GM23338 (cell line): ENCODE results near the gene HS6ST3. TPM values are rescaled to one million over a fixed set of nuclear protein-coding genes. Genes with fewer than 3 reads are reported as not detected.

Experiments used
- ATAC-seq: fragments of 200-7000 bp; cut with Tn5 transposase; 3 replicates; pipeline ENCODE4 v1.9.1; 2020
- DNase-seq: peaks from one replicate; pipeline ENCODE4 v3.0.0-alpha.2; 2015; ENCODE audit warnings: low spot score
- H2AFZ ChIP-seq: fragments of 200-600 bp; sonication (generic); 2 replicates; pipeline ENCODE4 v1.8.0; 2016; ENCODE audit warnings: antibody characterized with exemption, mild to moderate bottlenecking, moderate library complexity
- H3F3A ChIP-seq: fragments of 200-600 bp; sonication (generic); replicated peaks from 2 replicates; pipeline ENCODE4 v1.8.0; 2017; ENCODE audit warnings: antibody characterized with exemption, mixed run types, low read depth
- H3K27ac ChIP-seq: fragments of 200-600 bp; sonication (generic); 2 replicates; pipeline ENCODE4 v1.6.1; 2016; ENCODE audit warnings: low read depth
- H3K27me3 ChIP-seq: fragments of 200-600 bp; sonication (generic); 2 replicates; pipeline ENCODE4 v1.8.0; 2016; ENCODE audit warnings: mild to moderate bottlenecking, mixed run types, moderate library complexity; ENCODE audit not compliant: insufficient read depth
- H3K36me3 ChIP-seq: fragments of 200-600 bp; sonication (generic); 2 replicates; pipeline ENCODE4 v1.8.0; 2016; ENCODE audit warnings: mild to moderate bottlenecking; ENCODE audit not compliant: insufficient read depth
- H3K4me1 ChIP-seq: fragments of 200-600 bp; sonication (generic); 2 replicates; pipeline ENCODE4 v1.8.0; 2016; ENCODE audit warnings: mild to moderate bottlenecking, moderate library complexity; ENCODE audit not compliant: insufficient read depth
- H3K4me2 ChIP-seq: fragments of 200-600 bp; sonication (generic); 2 replicates; pipeline ENCODE4 v1.7.1; 2017; ENCODE audit warnings: mixed run types
- H3K4me3 ChIP-seq: fragments of 200-600 bp; sonication (generic); 2 replicates; pipeline ENCODE4 v1.6.1; 2016; ENCODE audit warnings: mixed run types
- H3K79me2 ChIP-seq: fragments of 200-600 bp; sonication (generic); replicated peaks from 2 replicates; pipeline ENCODE4 v1.8.0; 2017; ENCODE audit warnings: mild to moderate bottlenecking; ENCODE audit not compliant: insufficient read depth
- H3K9me2 ChIP-seq: fragments of 200-600 bp; sonication (generic); 2 replicates; pipeline ENCODE4 v1.8.0; 2017; ENCODE audit not compliant: insufficient read depth
- H4K20me1 ChIP-seq: fragments of 200-600 bp; sonication (generic); replicated peaks from 2 replicates; pipeline ENCODE4 v1.8.0; 2017; ENCODE audit warnings: mild to moderate bottlenecking; ENCODE audit not compliant: insufficient read depth
- H3K27ac Mint-ChIP-seq: 2 replicates; pipeline ENCODE4 v1.8.0; 2020; ENCODE audit warnings: inconsistent platforms, mild to moderate bottlenecking, moderate library complexity, mixed read lengths
- H3K27me3 Mint-ChIP-seq: 3 replicates; pipeline ENCODE4 v1.8.0; 2022; ENCODE audit warnings: low read depth, mild to moderate bottlenecking, moderate library complexity, mixed read lengths, inconsistent platforms; ENCODE audit not compliant: insufficient read depth, poor library complexity
- H3K36me3 Mint-ChIP-seq: 3 replicates; pipeline ENCODE4 v1.8.0; 2021; ENCODE audit warnings: low read depth, mild to moderate bottlenecking, inconsistent platforms, moderate library complexity, mixed read lengths
- H3K4me1 Mint-ChIP-seq: 3 replicates; pipeline ENCODE4 v1.8.0; 2020; ENCODE audit warnings: mild to moderate bottlenecking, inconsistent platforms, mixed read lengths
- H3K4me3 Mint-ChIP-seq: 3 replicates; pipeline ENCODE4 v1.8.0; 2021; ENCODE audit warnings: moderate library complexity, mild to moderate bottlenecking, inconsistent platforms, mixed read lengths
- H3K9me3 Mint-ChIP-seq: 3 replicates; pipeline ENCODE4 v1.8.0; 2020; ENCODE audit warnings: moderate library complexity, mild to moderate bottlenecking, inconsistent platforms, mixed read lengths
- CREB1 ChIP-seq: fragments of 250-450 bp; sonication (Bioruptor Pico); IDR thresholded peaks from 2 replicates; pipeline ENCODE4 v1.5.0; 2020; ENCODE audit warnings: low read depth, mild to moderate bottlenecking, moderate library complexity
- CTCF ChIP-seq, 2 experiments: fragments of 200-600 bp in 1 of 2; sonication (generic) in 1 of 2; conservative IDR thresholded peaks; 2 replicates each; pipeline versions ENCODE4 v1.5.1 to v1.6.1; 2016 to 2017; ENCODE audit warnings: antibody characterized with exemption in 2 of 2, low read depth in 2 of 2, mild to moderate bottlenecking in 2 of 2, moderate library complexity in 1 of 2
- EZH2 ChIP-seq: fragments of 200-600 bp; sonication (generic); IDR thresholded peaks from one replicate; pipeline ENCODE4 v1.8.0; 2017; ENCODE audit warnings: antibody characterized with exemption, mild to moderate bottlenecking, low read depth; ENCODE audit not compliant: unreplicated experiment
- EZH2phosphoT487 ChIP-seq: fragments of 200-600 bp; sonication (generic); IDR thresholded peaks from one replicate; pipeline ENCODE4 v1.8.1; 2018; ENCODE audit warnings: antibody characterized with exemption; ENCODE audit not compliant: unreplicated experiment
- JUNB ChIP-seq: IDR thresholded peaks from one replicate; pipeline ENCODE4 v1.6.1; 2016; ENCODE audit warnings: antibody characterized with exemption; ENCODE audit not compliant: unreplicated experiment
- NANOG ChIP-seq: IDR thresholded peaks from 2 replicates; pipeline ENCODE4 v1.6.1; 2016; ENCODE audit warnings: antibody characterized with exemption, borderline replicate concordance
- POLR2AphosphoS5 ChIP-seq: IDR thresholded peaks from 2 replicates; pipeline ENCODE4 v1.6.1; 2016; ENCODE audit warnings: antibody characterized with exemption, low read depth
- REST ChIP-seq: IDR thresholded peaks from one replicate; pipeline ENCODE4 v1.6.1; 2018; ENCODE audit warnings: antibody characterized with exemption; ENCODE audit not compliant: unreplicated experiment
- STAT1 ChIP-seq: IDR thresholded peaks from one replicate; pipeline ENCODE4 v1.6.1; 2016; ENCODE audit warnings: antibody characterized with exemption; ENCODE audit not compliant: unreplicated experiment
- ZNF114 ChIP-seq: fragments of 250-450 bp; sonication (Bioruptor Pico); IDR thresholded peaks from 2 replicates; pipeline ENCODE4 v1.5.0; 2020; ENCODE audit warnings: mild to moderate bottlenecking, moderate library complexity
- ZNF331 ChIP-seq: fragments of 250-450 bp; sonication (Bioruptor Pico); IDR thresholded peaks from 2 replicates; pipeline ENCODE4 v1.5.0; 2020; ENCODE audit warnings: low read depth, mild to moderate bottlenecking, moderate library complexity
- polyA plus RNA-seq: library from polyadenylated mRNA; unstranded; fragments of >200 nt; fragmentation: Nextera tagmentation; extraction: Ambion mirVana; gene quantifications from 2 replicates; pipeline ENCODE4 v1.2.1, GENCODE V29; 2016
- total RNA-seq: library from RNA; depleted of rRNA; stranded (reverse); fragments of >200 nt; shearing (Covaris generic); gene quantifications from 2 replicates; pipeline ENCODE4 v1.2.3, GENCODE V29; 2014
- TF ChIP-seq, protein P1 (sequence below): IDR thresholded peaks from 2 replicates; pipeline ENCODE4 v1.6.1; 2016; ENCODE audit warnings: antibody characterized with exemption
- TF ChIP-seq, protein P2 (sequence below): fragments of 250-450 bp; sonication (Bioruptor Pico); IDR thresholded peaks from 2 replicates; pipeline ENCODE4 v1.5.0; 2020; ENCODE audit warnings: mild to moderate bottlenecking, moderate library complexity

The HS6ST3 gene
- total and polyA plus RNA-seq, 2 experiments from 2014 or later, result 0.52 to 0.80 TPM

- Histone ChIP-seq H3K27ac (no peak overlapping the region), H4K20me1 (no peaks in the 10 kb centered on the region), H3K79me2 (no peaks in the 10 kb centered on the region), H2AFZ (no peak overlapping the region), H3K27me3 (no peaks in the 10 kb centered on the region), H3F3A (no peaks in the 10 kb centered on the region), H3K4me1 (peaks cover 13% of the 10 kb centered on the region), H3K36me3 (no peaks in the 10 kb centered on the region), H3K4me2 (no peak overlapping the region), H3K9me2 (no peaks in the 10 kb centered on the region), H3K4me3 (no peak overlapping the region)
- Mint-ChIP-seq H3K4me3 (no peak overlapping the region), H3K27me3 (no peaks in the 10 kb centered on the region), H3K4me1 (peaks cover 16% of the 10 kb centered on the region), H3K9me3 (no peaks in the 10 kb centered on the region; the same call in 2 of the 3 replicates), H3K36me3 (no peaks in the 10 kb centered on the region), H3K27ac (no peak overlapping the region)
- DNase-seq (no peak), ATAC-seq (no peak)
- no peak for TF ChIP-seq REST
- no peak for TF ChIP-seq NANOG
- TF ChIP-seq EZH2, result no peak
- no peak for TF ChIP-seq STAT1
- TF ChIP-seq, protein P1, sequence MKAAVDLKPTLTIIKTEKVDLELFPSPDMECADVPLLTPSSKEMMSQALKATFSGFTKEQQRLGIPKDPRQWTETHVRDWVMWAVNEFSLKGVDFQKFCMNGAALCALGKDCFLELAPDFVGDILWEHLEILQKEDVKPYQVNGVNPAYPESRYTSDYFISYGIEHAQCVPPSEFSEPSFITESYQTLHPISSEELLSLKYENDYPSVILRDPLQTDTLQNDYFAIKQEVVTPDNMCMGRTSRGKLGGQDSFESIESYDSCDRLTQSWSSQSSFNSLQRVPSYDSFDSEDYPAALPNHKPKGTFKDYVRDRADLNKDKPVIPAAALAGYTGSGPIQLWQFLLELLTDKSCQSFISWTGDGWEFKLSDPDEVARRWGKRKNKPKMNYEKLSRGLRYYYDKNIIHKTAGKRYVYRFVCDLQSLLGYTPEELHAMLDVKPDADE, result no peak
- TF ChIP-seq CTCF (conservative IDR thresholded peaks at IDR 0.05; ENCODE audit: low read depth in 2 of 2), result no peak
- no peak for TF ChIP-seq ZNF114 (CRISPR knock-in tag)
- TF ChIP-seq, protein P2, sequence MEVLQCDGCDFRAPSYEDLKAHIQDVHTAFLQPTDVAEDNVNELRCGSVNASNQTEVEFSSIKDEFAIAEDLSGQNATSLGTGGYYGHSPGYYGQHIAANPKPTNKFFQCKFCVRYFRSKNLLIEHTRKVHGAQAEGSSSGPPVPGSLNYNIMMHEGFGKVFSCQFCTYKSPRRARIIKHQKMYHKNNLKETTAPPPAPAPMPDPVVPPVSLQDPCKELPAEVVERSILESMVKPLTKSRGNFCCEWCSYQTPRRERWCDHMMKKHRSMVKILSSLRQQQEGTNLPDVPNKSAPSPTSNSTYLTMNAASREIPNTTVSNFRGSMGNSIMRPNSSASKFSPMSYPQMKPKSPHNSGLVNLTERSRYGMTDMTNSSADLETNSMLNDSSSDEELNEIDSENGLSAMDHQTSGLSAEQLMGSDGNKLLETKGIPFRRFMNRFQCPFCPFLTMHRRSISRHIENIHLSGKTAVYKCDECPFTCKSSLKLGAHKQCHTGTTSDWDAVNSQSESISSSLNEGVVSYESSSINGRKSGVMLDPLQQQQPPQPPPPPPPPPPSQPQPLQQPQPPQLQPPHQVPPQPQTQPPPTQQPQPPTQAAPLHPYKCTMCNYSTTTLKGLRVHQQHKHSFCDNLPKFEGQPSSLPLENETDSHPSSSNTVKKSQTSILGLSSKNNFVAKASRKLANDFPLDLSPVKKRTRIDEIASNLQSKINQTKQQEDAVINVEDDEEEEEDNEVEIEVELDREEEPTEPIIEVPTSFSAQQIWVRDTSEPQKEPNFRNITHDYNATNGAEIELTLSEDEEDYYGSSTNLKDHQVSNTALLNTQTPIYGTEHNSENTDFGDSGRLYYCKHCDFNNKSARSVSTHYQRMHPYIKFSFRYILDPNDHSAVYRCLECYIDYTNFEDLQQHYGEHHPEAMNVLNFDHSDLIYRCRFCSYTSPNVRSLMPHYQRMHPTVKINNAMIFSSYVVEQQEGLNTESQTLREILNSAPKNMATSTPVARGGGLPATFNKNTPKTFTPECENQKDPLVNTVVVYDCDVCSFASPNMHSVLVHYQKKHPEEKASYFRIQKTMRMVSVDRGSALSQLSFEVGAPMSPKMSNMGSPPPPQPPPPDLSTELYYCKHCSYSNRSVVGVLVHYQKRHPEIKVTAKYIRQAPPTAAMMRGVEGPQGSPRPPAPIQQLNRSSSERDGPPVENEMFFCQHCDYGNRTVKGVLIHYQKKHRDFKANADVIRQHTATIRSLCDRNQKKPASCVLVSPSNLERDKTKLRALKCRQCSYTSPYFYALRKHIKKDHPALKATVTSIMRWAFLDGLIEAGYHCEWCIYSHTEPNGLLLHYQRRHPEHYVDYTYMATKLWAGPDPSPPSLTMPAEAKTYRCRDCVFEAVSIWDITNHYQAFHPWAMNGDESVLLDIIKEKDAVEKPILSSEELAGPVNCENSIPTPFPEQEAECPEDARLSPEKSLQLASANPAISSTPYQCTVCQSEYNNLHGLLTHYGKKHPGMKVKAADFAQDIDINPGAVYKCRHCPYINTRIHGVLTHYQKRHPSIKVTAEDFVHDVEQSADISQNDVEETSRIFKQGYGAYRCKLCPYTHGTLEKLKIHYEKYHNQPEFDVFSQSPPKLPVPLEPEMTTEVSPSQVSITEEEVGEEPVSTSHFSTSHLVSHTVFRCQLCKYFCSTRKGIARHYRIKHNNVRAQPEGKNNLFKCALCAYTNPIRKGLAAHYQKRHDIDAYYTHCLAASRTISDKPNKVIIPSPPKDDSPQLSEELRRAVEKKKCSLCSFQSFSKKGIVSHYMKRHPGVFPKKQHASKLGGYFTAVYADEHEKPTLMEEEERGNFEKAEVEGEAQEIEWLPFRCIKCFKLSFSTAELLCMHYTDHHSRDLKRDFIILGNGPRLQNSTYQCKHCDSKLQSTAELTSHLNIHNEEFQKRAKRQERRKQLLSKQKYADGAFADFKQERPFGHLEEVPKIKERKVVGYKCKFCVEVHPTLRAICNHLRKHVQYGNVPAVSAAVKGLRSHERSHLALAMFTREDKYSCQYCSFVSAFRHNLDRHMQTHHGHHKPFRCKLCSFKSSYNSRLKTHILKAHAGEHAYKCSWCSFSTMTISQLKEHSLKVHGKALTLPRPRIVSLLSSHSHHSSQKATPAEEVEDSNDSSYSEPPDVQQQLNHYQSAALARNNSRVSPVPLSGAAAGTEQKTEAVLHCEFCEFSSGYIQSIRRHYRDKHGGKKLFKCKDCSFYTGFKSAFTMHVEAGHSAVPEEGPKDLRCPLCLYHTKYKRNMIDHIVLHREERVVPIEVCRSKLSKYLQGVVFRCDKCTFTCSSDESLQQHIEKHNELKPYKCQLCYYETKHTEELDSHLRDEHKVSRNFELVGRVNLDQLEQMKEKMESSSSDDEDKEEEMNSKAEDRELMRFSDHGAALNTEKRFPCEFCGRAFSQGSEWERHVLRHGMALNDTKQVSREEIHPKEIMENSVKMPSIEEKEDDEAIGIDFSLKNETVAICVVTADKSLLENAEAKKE (CRISPR knock-in tag), result no peak
- TF ChIP-seq POLR2AphosphoS5, result no peak
- no peak for TF ChIP-seq ZNF331 (CRISPR knock-in tag)
- no peak for TF ChIP-seq EZH2phosphoT487
- no peak for TF ChIP-seq JUNB
- TF ChIP-seq CREB1, result no peak
These were observed 153.5 kb downstream of the HS6ST3 start for GRCh38 chr13:96243376-96243775.
